ENCODE measurements around the gene EMX1.

EMX1 gene

DNA sequence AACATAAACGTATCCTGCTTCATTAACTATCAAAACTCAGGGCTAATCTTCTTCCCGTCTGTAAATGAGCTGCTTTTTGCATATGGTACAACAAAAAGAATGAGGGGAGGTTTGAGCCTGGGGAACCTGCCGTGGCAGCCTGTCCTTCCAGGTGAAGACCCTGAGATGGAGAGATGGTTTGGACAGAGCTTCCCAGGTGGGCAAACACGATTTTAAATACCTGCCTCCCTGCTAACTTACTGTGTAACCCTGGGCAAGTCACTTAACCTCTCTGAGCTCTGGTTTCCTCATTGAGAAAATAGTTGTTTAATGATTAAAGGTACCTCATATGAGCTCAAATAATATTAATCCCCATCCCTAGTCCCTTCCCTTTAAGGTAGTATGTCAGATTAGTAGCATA lies 9.0 kb downstream of the EMX1 start:
- no peak for DNase-seq

GRCh38 chr2:72926811-72927465 lies 9.6 kb downstream of the EMX1 start:
- DNase-seq, result no peak

GRCh38 chr2:72927619-72928550 lies 10.6 kb downstream of the EMX1 start:
- no peak for DNase-seq

GRCh38 chr2:72929010-72929409 lies 11.7 kb downstream of the EMX1 start:
- no peak for DNase-seq

GRCh38 chr2:72931280-72931910 lies 14.1 kb downstream of the EMX1 start:
- no peak for DNase-seq

DNA sequence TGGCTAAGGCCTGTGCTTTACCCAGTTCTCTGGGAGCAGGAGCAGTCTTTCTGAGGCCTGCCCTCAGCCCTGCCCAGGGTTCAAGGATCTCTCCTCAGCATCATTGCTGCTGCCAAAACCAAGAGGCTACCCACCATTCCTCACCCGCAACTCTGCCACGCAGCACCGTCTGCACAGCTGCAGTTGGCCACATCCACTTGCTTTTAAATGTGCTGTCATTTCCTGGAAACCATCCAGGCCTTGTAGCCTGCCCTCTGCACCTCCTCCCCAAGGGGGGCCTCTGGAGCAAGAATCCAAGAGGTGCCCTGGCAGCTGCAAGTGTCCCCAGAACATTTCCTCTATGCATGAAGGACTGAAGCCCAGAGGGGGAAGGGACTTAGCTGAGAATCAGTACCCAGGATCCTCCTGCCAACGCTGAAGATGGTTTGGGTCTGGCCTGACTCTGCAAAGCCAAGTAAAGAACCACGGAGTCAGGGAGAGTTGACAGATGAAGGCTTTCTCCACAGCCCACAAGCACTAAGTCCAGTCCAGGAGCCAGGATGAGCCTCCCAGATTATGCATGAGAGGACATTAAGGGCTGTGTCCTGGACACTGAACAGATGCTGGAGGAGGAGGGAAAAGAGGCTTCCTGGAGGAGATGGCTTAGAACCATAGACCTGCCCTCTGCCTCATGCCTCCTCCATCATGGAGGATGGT lies 14.9 kb downstream of the EMX1 start:
- DNase-seq, result peak; percentile 19

GRCh38 chr2:72932805-72933204 lies 15.5 kb downstream of the EMX1 start:
- DNase-seq, result no peak

DNA sequence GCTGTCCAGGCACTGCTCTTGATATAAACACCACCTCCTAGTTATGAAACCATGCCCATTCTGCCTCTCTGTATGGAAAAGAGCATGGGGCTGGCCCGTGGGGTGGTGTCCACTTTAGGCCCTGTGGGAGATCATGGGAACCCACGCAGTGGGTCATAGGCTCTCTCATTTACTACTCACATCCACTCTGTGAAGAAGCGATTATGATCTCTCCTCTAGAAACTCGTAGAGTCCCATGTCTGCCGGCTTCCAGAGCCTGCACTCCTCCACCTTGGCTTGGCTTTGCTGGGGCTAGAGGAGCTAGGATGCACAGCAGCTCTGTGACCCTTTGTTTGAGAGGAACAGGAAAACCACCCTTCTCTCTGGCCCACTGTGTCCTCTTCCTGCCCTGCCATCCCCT lies 15.9 kb downstream of the EMX1 start:
- no peak for DNase-seq

DNA sequence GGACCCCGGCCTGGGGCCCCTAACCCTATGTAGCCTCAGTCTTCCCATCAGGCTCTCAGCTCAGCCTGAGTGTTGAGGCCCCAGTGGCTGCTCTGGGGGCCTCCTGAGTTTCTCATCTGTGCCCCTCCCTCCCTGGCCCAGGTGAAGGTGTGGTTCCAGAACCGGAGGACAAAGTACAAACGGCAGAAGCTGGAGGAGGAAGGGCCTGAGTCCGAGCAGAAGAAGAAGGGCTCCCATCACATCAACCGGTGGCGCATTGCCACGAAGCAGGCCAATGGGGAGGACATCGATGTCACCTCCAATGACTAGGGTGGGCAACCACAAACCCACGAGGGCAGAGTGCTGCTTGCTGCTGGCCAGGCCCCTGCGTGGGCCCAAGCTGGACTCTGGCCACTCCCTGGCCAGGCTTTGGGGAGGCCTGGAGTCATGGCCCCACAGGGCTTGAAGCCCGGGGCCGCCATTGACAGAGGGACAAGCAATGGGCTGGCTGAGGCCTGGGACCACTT lies 16.4 kb downstream of the EMX1 start:
- no peak for DNase-seq

GRCh38 chr2:72934683-72935610 lies 17.6 kb downstream of the EMX1 start:
- DNase-seq, result no peak

- DNase-seq, result no peak
Observed at GRCh38 chr2:72935611-72935957, 18.3 kb downstream of the EMX1 start.

- no peak for DNase-seq
Observed at GRCh38 chr2:72936660-72937355, 19.5 kb downstream of the EMX1 start.

DNA sequence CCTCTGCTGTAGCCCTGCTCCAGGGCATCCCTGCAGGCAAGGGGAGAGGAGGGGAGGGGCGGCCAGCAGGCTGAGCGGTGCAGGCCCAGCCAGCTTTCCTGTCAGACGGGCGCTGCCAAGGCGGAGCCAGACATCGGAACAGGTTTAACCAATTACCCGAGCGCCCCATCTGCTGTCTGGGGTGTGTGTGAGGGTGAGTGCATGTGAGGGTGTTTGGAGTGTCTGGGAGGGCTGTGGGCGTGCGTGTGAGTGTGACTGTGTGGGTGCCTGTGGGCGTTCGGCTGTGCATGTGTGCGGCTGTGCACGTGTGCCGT lies 20.0 kb downstream of the EMX1 start:
- peak; percentile 25 for DNase-seq

DNA sequence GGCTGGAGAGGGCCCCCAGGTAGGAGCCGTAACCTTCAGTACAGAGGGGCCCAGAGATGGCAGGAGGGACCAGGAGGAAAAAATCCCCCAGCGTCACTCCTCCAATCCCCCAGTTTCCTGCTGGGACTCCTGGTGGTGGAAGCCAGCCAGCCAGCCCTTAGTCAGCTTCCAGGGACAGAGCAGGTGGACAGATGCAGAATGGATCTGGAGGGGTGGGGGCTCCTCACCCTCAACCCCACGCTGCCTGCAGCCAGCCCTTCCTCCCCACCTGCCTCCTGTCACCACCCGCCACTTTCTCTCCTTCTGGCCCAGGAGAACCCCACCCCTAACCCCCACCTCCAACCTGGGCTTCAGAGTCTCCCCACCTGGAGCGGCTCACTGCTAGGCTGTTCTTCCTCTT lies 21.1 kb downstream of the EMX1 start:
- no peak for DNase-seq

- DNase-seq, result no peak
Observed at GRCh38 chr2:72940361-72940760, 23.0 kb downstream of the EMX1 start.

GRCh38 chr2:72940786-72941185 lies 23.5 kb downstream of the EMX1 start:
- DNase-seq, result peak; percentile 53

DNA sequence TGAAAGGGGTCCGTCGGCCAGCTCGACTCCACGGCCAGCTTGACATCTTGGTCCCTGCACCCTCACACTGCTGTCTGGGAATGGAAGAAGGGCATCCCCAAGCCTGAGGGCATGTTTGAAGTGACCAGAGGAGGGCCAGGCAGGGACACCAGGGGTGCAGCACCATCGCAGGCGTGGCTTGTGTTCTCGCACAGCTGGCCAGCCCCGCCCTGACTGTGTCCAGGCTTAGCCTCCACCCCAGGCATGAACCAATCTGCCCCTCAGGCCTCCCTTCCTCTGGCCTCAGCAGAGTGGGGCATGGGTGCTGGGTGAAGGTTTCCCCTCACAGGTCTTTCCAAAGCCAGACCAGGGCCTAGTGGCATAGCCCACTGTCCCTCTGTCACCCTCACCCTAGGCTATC lies 25.0 kb downstream of the EMX1 start:
- no peak for DNase-seq

DNA sequence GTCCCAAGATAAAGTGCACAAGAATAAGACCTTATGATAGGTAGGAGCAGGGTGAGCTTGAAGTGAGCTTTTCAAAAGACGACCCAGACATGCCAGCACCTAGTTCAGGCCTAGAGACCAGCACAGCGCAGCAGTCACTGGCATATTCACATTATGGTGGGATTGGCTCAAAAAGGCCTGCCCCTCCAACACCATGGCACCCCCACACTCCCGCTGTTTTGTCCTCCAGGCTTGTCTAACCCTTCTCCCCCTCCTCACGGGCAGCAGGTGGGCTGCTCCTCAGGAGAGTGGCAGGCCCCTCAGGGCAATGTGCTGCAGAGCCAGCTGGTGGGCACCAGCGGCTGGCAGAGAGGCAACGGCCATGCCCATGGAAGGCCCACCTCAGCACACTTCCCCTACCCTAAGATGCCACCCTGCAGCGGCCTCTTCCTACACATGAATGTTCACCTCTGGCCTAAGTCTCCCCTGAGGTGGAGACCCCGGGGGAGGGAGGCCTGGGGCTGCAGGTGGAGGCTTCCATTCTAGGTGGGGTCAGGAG lies 25.6 kb downstream of the EMX1 start:
- no peak for DNase-seq

GRCh38 chr2:72943540-72944395 lies 26.4 kb downstream of the EMX1 start:
- DNase-seq, result no peak

DNA sequence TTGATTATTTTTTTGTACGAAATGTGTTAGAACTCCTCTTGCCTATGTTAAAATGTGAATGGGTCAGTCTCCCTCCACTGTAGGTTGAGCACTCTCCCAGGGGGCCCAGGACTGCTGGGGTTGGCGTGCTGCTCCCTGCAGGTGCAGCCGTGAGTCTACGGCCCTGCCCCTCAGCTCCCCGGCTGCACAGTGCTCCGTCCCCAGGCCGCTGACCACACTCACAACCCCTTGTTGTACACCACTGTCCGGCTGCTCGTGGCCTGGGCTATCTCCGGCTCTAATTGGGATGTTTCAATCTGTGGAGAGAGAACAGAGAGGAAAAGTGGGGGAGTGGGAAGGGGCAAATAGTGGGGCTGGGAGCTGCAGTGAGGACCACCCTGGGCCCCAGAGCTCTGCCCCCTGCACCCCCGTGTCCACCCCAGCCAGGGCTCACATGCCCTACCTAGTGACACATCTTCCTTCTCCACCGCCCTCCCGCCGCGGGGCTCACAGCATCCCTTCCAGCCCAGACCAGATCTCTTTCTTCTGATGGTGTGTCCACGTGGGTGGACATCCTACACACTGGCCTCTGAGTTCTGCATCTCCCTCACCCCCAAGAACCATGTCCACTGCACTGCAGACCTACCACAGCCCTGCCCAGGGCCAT lies 27.6 kb downstream of the EMX1 start:
- no peak for DNase-seq
